Measurements from ENCODE around the gene ZNF575.

The ZNF575 gene

GRCh38 chr19:43532962-43533545, at the start of gene ZNF575:
Gene ZNF575 (plus strand): TSS chr19:43533188. CDS start chr19:43534423, 1,235 bp downstream.
- DNase-seq = peak; percentile 91

GRCh38 chr19:43483281-43483680, 49.7 kb upstream of the ZNF575 start:
- DNase-seq = no peak

GRCh38 chr19:43485951-43486350, 47.0 kb upstream of the ZNF575 start:
- no peak for DNase-seq

GRCh38 chr19:43486412-43486811, 46.6 kb upstream of the ZNF575 start:
- no peak for DNase-seq

GRCh38 chr19:43488179-43488578, 44.8 kb upstream of the ZNF575 start:
- DNase-seq = no peak

- peak; percentile 61 for DNase-seq
Measured at GRCh38 chr19:43489310-43489709, 43.7 kb upstream of the ZNF575 start.

- DNase-seq = no peak
Measured at GRCh38 chr19:43489979-43490599, 42.9 kb upstream of the ZNF575 start.

GRCh38 chr19:43490759-43491158, 42.2 kb upstream of the ZNF575 start:
- no peak for DNase-seq

GRCh38 chr19:43495082-43495481, 37.9 kb upstream of the ZNF575 start:
- no peak for DNase-seq

GRCh38 chr19:43496960-43497359, 36.0 kb upstream of the ZNF575 start:
- DNase-seq = no peak

GRCh38 chr19:43498233-43498842, 34.6 kb upstream of the ZNF575 start:
- DNase-seq = no peak

GRCh38 chr19:43499042-43499441, 33.9 kb upstream of the ZNF575 start:
- no peak for DNase-seq

- DNase-seq = no peak
Measured at GRCh38 chr19:43501661-43502418, 31.1 kb upstream of the ZNF575 start.

- DNase-seq = no peak
Measured at GRCh38 chr19:43502419-43502976, 30.5 kb upstream of the ZNF575 start.

- peak; percentile 93 for DNase-seq
Measured at GRCh38 chr19:43503501-43504425, 29.2 kb upstream of the ZNF575 start.

- no peak for DNase-seq
Measured at GRCh38 chr19:43504426-43505185, 28.4 kb upstream of the ZNF575 start, which contains the start of gene PHLDB3. Gene PHLDB3 (minus strand): TSS chr19:43504746. CDS start chr19:43504118, 628 bp downstream.

GRCh38 chr19:43505186-43505456, 27.9 kb upstream of the ZNF575 start:
- DNase-seq = no peak

- DNase-seq = no peak
Measured at GRCh38 chr19:43505941-43506340, 27.0 kb upstream of the ZNF575 start.

- no peak for DNase-seq
Measured at GRCh38 chr19:43506629-43507028, 26.4 kb upstream of the ZNF575 start.

GRCh38 chr19:43507880-43508279, 25.1 kb upstream of the ZNF575 start:
- DNase-seq = no peak

GRCh38 chr19:43510713-43511112, 22.3 kb upstream of the ZNF575 start:
- DNase-seq = no peak

- no peak for DNase-seq
Measured at GRCh38 chr19:43511324-43511723, 21.7 kb upstream of the ZNF575 start.

All from MV-4-11 (cell line).